Endothelial cell of umbilical vein (primary cell): ENCODE data around the gene CLSTN2. TPM values are rescaled to one million over a fixed set of nuclear protein-coding genes. Genes with fewer than 3 reads are reported as not detected.

Experiments
- BruUV-seq: library from RNA; stranded (reverse); fragments of 400-500 nt; replicated peaks from 2 replicates; lab custom pipeline; 2021; lab: Mats Ljungman, UMichigan
- CTCF ChIA-PET: fragments of 300-600, 350-600 bp; sonication (Branson Sonifier 250); formaldehyde crosslinking; loops from one replicate; lab custom pipeline; 2021; ENCODE audit warnings: antibody characterized with exemption, inconsistent platforms; lab: Charles Lee
- POLR2A ChIA-PET: fragments of 300-600, 350-600 bp; sonication (Branson Sonifier 250); formaldehyde crosslinking; loops from one replicate; lab custom pipeline; 2021; ENCODE audit warnings: antibody characterized with exemption, inconsistent platforms; lab: Charles Lee
- DNase-seq: peaks from one replicate; pipeline ENCODE4 v3.0.0-alpha.2; 2011; ENCODE audit warnings: low read depth, low spot score
- FAIRE-seq: peaks from 2 replicates; lab custom pipeline; 2011; peaks lifted over from hg19 to GRCh38; lab: Jason Lieb, UNC
- H2AFZ ChIP-seq: 2 replicates; pipeline ENCODE4 v1.6.0; 2012; ENCODE audit warnings: low read depth, low read length, control low read depth, inconsistent platforms
- H3K27ac ChIP-seq: 2 replicates; pipeline ENCODE4 v1.5.1; 2011; ENCODE audit warnings: low read depth, mild to moderate bottlenecking, control low read depth, low read length, moderate library complexity; ENCODE audit not compliant: insufficient read depth
- H3K27me3 ChIP-seq, 2 experiments: 2 replicates each; pipeline versions ENCODE4 v1.6.0 to v1.6.1; 2011; ENCODE audit warnings: low read length in 2 of 2, mixed read lengths in 1 of 2; ENCODE audit not compliant: control insufficient read depth in 2 of 2, insufficient read depth in 2 of 2
- H3K36me3 ChIP-seq, 2 experiments: 2 replicates in 1 of 2; 3 replicates in 1 of 2; pipeline ENCODE4 v1.5.1; 2011; ENCODE audit warnings: low read length in 2 of 2, mild to moderate bottlenecking in 1 of 2, moderate library complexity in 1 of 2; ENCODE audit not compliant: control insufficient read depth in 2 of 2, insufficient read depth in 2 of 2; ENCODE audit errors: extremely low read depth in 1 of 2
- H3K4me1 ChIP-seq: 3 replicates; pipeline ENCODE4 v1.5.1; 2011; ENCODE audit warnings: mild to moderate bottlenecking, low read length; ENCODE audit not compliant: control insufficient read depth, insufficient read depth; ENCODE audit errors: extremely low read depth
- H3K4me2 ChIP-seq: 2 replicates; pipeline ENCODE4 v1.6.1; 2011; ENCODE audit warnings: low read length, control low read depth, mixed read lengths; ENCODE audit not compliant: insufficient read depth
- H3K4me3 ChIP-seq, 3 experiments: fragments of 200-600 bp in 1 of 3; sonication (generic), shearing (Covaris generic) in 1 of 3; replicated peaks in 1 of 3; 2 replicates each; pipeline ENCODE4 v1.5.1; 2011 to 2016; ENCODE audit warnings: control low read depth in 3 of 3, low read length in 3 of 3, mild to moderate bottlenecking in 2 of 3, inconsistent platforms in 1 of 3, low read depth in 1 of 3, moderate library complexity in 1 of 3; ENCODE audit not compliant: insufficient read depth in 1 of 3
- H3K79me2 ChIP-seq: 2 replicates; pipeline ENCODE4 v1.6.0; 2012; ENCODE audit warnings: low read length, inconsistent platforms; ENCODE audit not compliant: control insufficient read depth, insufficient read depth
- H3K9ac ChIP-seq: replicated peaks from 2 replicates; pipeline ENCODE3; 2011; ENCODE audit warnings: low read length, control low read depth; ENCODE audit not compliant: insufficient read depth; ENCODE audit errors: extremely low read depth
- H3K9me1 ChIP-seq: replicated peaks from 3 replicates; pipeline ENCODE4 v1.6.0; 2011; ENCODE audit warnings: mild to moderate bottlenecking, low read length; ENCODE audit not compliant: control insufficient read depth, insufficient read depth; ENCODE audit errors: extremely low read depth
- H3K9me3 ChIP-seq: replicated peaks from 2 replicates; pipeline ENCODE4 v1.5.1; 2012; ENCODE audit warnings: low read length, inconsistent platforms; ENCODE audit not compliant: control insufficient read depth, insufficient read depth
- H4K20me1 ChIP-seq: replicated peaks from 2 replicates; pipeline ENCODE3; 2011; ENCODE audit warnings: mild to moderate bottlenecking, low read length; ENCODE audit not compliant: control insufficient read depth, insufficient read depth; ENCODE audit errors: extremely low read depth
- CTCF ChIP-seq, 2 donors: IDR thresholded peaks; 1 replicate in 1 of 2; 2 replicates in 1 of 2; pipeline ENCODE4 v1.5.1; 2011; ENCODE audit warnings: low read length in 2 of 2, mild to moderate bottlenecking in 2 of 2, moderate library complexity in 2 of 2, control low read depth in 1 of 2, inconsistent platforms in 1 of 2, low read depth in 1 of 2; ENCODE audit not compliant: insufficient read depth in 1 of 2; ENCODE audit errors: extremely low read depth in 1 of 2
- EZH2 ChIP-seq: IDR thresholded peaks from 2 replicates; pipeline ENCODE4 v1.6.1; 2012; ENCODE audit warnings: borderline replicate concordance, low read depth, mild to moderate bottlenecking, moderate library complexity, low read length, inconsistent platforms; ENCODE audit not compliant: severe bottlenecking
- FOS ChIP-seq: IDR thresholded peaks from 2 replicates; pipeline ENCODE4 v1.6.1; 2011; ENCODE audit warnings: mild to moderate bottlenecking, low read length, moderate library complexity, borderline replicate concordance; ENCODE audit not compliant: insufficient read depth
- GATA2 ChIP-seq: IDR thresholded peaks from 2 replicates; pipeline ENCODE4 v1.7.0; 2011; ENCODE audit warnings: low read depth, mild to moderate bottlenecking, moderate library complexity, mixed read lengths, low read length; ENCODE audit not compliant: insufficient read length, insufficient read depth
- JUN ChIP-seq: IDR thresholded peaks from 2 replicates; pipeline ENCODE4 v1.6.1; 2011; ENCODE audit warnings: borderline replicate concordance, low read depth; ENCODE audit not compliant: insufficient read length, insufficient read depth
- MAX ChIP-seq: IDR thresholded peaks from 2 replicates; pipeline ENCODE4 v1.6.1; 2011; ENCODE audit not compliant: insufficient read depth, insufficient read length
- MYC ChIP-seq: IDR thresholded peaks from one replicate; pipeline ENCODE4 v1.6.1; 2011; ENCODE audit warnings: mild to moderate bottlenecking, low read depth, low read length
- POLR2A ChIP-seq: IDR thresholded peaks from 2 replicates; pipeline ENCODE4 v1.6.1; 2012; ENCODE audit warnings: low read depth, mild to moderate bottlenecking, control low read depth, low read length
- POLR2AphosphoS5 ChIP-seq: IDR thresholded peaks from 2 replicates; pipeline ENCODE4 v1.6.1; 2012; ENCODE audit warnings: low read depth, mild to moderate bottlenecking, control low read depth, low read length, moderate library complexity; ENCODE audit not compliant: insufficient read depth
- dilution Hi-C: fragments of 300-500 bp; cut with MboI; formaldehyde crosslinking; loops from one replicate; pipeline ENCODE4 v1.15.0; 2019; ENCODE audit warnings: low sequenced_read_pairs; ENCODE audit not compliant: extremely low pct_ligation_motif_present
- intact Hi-C: fragments of 100-400 bp; cut with micrococcal nuclease; formaldehyde crosslinking; loops from one replicate; pipeline ENCODE4 v1.10.0; 2022
- polyA plus RNA-seq, 4 experiments: library from polyadenylated mRNA; depleted of rRNA in 3 of 4; stranded (reverse) in 3 of 4; unstranded in 1 of 4; fragments of >200 nt; gene quantifications; 2 replicates each; pipeline versions ENCODE4 v1.2.1 to v1.2.3, GENCODE V29; 2011 to 2012; ENCODE audit warnings: missing spikeins in 1 of 4
- total RNA-seq: library from RNA; stranded (reverse); gene quantifications from 2 replicates; pipeline ENCODE4 v1.2.3, GENCODE V29; 2021

Gene CLSTN2
- total and polyA plus RNA-seq, 2 donors (not counting 3 experiments of a cell fraction or from before 2014, with no cell fraction given): 0.26 to 0.38 TPM

- CTCF ChIA-PET: no interaction called here
- FAIRE-seq: no peak
- POLR2A ChIA-PET: no interaction called here
- H3K4me2 ChIP-seq: no peak overlapping the region
- H3K27me3 ChIP-seq: no peaks in the 10 kb centered on the region
- BruUV-seq: no TSS peak
- no peak for TF ChIP-seq JUN
- TF ChIP-seq FOS: no peak
- no peak for TF ChIP-seq POLR2A
- no peak for TF ChIP-seq POLR2AphosphoS5
- TF ChIP-seq MAX: no peak
- TF ChIP-seq MYC: no peak
- TF ChIP-seq EZH2: no peak
- TF ChIP-seq CTCF (IDR thresholded peaks at IDR 0.05; ENCODE audit: extremely low read depth in 1 of 2, insufficient read depth in 1 of 2, low read depth in 1 of 2, low read length in 2 of 2): no peak
- TF ChIP-seq GATA2: no peak
- H3K27ac ChIP-seq: no peak overlapping the region
- H4K20me1 ChIP-seq: no peaks in the 10 kb centered on the region
- no peak overlapping the region for H3K9ac ChIP-seq
- H3K79me2 ChIP-seq: no peaks in the 10 kb centered on the region
- H3K9me3 ChIP-seq: no peaks in the 10 kb centered on the region
- intact Hi-C loops: no loop called here
- dilution Hi-C loops: no loop called here
- no peak for DNase-seq
- H3K36me3 ChIP-seq: no peaks in the 10 kb centered on the region
- H3K4me1 ChIP-seq: no peaks in the 10 kb centered on the region
- H3K9me1 ChIP-seq: no peaks in the 10 kb centered on the region
- H3K4me3 ChIP-seq: no peak overlapping the region
- H2AFZ ChIP-seq: no peak overlapping the region
Observed at GRCh38 chr3:140131895-140132294, 196.9 kb downstream of the CLSTN2 start.
